Umbilical cord (tissue), 2 donors: ENCODE measurements around the gene DAZAP1. TPM values are rescaled to one million over a fixed set of nuclear protein-coding genes. Genes with fewer than 3 reads are reported as not detected.
"Not testable (repeated sequence)": the region's sequence is repeated elsewhere in the genome, so short reads cannot be mapped to it uniquely, and the experiment has no call there.

Experiments
- DNase-seq: peaks from one replicate; pipeline ENCODE4 v3.0.0-alpha.2; 2015; ENCODE audit warnings: low spot score
- total RNA-seq: library from RNA; depleted of rRNA; stranded (reverse); fragments of >200 nt; gene quantifications from one replicate; pipeline ENCODE4 v1.2.3, GENCODE V29; 2014; ENCODE audit warnings: low replicate concordance; ENCODE audit not compliant: insufficient read depth

Gene DAZAP1
- total RNA-seq, 1 donor from 2014 or later: 30.8 TPM

DNA sequence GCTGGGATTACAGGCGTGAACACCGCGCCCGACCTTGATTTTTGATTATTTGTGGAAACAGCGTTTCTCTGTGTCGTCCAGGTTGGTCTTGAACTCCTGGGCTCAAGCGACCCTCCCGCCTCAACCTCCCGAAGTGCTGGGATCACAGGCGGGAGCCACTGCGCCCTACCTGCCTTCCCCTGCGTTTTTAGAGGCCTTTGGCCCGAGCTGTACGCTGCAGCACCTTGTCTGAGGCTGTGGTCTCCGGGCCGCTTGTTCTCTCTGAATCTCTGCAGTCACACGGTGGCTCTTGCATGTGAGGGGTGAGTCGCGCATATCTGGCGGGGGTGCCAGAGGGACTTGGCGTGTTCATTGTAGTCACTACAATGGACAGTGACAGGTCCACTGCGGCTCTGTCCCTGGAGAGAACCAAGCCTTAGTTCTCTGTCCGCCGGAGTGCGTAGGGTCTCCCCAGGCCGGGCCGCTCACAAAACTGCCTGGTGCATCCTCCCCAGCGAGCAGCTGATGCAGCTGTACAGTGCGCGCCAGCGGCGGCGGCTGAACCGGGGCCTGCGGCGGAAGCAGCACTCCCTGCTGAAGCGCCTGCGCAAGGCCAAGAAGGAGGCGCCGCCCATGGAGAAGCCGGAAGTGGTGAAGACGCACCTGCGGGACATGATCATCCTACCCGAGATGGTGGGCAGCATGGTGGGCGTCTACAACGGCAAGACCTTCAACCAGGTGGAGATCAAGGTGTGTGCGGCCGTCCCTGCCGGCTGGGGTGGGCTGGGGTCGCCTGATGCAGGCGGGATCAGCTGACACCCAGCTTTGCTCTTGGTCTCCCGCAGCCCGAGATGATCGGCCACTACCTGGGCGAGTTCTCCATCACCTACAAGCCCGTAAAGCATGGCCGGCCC, 32.4 kb downstream of the DAZAP1 start:
- not testable (repeated sequence) for DNase-seq

DNA sequence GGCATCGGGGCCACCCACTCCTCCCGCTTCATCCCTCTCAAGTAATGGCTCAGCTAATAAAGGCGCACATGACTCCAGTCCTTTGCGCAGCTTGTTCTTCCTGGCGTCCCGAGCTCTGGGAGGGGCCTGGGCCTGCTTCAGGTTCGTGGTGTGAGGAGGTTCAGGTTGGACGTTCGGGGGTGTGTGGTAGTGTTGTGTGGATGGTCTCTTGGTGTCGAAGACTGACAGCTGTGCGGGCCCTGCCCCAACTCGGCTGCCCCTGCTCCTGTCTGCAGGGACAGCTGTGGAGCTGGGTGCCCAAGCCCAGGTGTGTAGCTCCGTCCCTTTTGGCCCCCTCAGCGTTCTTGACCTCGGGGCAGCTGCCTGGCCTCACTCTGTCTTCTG, 33.0 kb downstream of the DAZAP1 start:
- DNase-seq: no peak

DNA sequence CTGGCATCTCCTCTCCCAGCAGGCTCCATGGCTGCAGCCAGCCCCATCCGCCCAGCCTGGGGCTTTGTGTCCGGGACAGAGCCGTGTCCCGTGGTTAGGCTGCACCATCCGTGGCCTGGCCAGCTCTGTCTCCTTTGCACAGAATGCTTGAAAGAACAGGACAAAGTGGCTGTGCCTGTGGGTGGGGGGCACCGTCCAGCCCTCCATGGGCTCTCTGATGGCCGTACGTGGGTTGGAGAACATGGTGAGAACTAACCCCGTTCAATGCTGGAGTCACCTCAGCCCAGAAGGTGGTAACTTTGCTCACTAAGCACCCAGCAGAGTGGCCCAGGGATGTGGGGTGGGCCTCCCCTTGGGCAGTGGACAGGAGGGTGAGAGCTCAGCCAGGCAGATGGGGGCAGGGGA, 33.6 kb downstream of the DAZAP1 start:
- DNase-seq: no peak

DNA sequence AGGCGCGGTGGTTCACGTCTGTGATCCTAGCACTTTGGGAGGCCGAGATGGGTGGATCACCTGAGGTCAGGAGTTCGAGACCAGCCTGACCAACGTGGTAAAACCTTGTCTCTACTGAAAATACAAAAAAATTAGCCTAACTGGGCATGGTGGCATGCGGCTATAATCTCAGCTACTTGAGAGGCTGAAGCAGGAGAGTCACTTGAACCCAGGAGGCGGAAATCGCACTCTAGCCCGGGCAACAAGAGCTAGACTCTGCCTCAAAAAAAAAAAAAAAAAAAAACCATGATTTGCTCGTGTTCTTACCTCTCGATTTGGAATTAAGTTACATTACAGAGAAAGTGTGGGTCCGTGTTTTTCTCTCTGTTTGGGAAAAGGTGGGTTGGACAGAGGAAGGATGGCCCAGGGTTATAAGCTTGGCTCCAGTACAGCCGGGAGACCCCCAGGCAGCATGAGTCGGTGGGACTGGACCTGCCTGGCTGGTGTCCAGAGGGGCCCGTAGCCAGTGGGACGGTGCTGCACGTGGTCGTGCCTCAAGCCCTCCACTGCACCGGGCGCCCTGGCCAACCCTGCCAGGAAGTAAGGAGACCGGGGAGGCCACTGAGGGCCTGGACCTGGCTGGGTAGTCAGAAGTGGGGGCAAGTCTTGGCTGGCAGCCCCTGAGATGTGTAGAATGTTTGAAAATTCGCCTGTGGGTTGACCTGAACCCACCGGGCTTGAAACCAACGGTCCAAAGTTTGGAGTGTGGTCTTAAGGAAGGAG, 34.5 kb downstream of the DAZAP1 start:
- DNase-seq: no peak

DNA sequence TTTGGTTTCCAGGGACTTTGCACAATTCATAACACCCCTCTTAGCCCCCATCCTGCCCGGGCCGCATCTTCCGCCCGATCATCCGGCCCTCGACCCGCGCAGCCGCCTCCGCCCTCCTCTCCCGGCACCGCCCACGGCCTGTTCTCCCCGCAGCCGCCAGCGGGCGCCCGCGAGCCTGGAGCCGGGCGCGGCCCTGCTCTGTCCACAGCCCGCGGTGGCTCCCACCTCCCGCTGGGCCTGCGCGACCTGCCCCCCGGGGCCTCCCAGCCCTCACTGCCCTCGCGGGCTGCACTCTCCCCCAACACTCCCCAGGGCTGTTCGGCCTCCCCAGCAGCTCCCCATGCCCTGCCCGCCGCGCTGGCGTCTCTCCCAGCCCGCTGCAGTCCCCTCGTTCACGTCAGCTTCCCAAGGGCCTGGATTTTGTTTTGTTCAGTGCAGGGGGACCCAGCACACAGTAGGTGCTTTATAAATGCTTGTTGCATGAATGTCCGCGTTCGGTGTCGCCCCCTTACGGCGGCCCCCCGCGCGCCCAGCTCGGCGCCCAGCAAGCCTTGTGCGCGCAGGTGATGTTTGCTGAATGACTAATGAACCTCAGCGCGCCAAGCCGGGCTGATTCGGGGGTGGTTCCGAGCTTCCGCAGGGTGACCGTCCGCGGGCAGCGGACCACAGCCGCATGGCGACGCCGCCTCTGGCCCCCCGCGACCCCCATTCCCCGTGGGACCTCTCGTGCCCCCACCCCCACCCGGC, 38.0 kb downstream of the DAZAP1 start:
- DNase-seq: peak; percentile 75

DNA sequence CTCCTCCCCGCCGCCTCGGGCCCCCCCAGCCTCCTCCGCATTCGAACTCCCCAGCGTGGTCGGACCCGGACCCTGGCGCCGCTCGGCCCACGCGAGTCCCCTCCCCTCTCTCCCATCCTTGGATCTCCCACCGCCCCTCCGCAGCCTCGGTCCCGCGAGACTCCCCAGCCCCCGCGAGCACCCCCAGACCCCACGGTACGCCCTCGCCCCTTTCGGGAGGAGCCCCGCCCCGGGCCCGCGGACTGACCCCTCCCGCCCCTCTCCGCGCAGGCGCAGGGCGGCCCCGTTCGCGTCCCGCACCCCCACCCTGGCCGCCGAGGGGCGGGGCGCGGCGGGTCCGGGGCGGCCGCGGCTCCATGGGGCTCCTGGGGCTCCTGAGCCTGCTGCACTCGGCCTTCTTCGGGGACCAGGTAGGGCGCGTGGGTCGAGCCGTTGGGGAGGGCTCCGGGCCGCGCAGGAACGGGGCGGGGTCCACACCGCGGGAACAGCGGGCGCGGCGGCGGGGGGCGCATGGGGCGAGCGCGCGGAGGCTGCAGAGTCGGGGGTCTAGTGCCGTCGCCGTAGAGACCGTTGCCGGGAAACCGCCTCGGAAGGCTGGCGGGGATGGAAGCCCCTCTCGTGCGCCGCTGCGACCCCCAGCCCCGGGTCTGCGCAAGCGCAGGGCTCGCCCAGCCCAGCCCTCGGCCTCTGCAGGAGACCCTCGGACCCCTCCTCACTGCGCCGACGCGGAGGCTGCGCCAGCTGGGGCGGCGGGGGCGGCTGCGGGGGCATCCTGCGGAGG, 38.7 kb downstream of the DAZAP1 start:
- DNase-seq: peak; percentile 56

DNA sequence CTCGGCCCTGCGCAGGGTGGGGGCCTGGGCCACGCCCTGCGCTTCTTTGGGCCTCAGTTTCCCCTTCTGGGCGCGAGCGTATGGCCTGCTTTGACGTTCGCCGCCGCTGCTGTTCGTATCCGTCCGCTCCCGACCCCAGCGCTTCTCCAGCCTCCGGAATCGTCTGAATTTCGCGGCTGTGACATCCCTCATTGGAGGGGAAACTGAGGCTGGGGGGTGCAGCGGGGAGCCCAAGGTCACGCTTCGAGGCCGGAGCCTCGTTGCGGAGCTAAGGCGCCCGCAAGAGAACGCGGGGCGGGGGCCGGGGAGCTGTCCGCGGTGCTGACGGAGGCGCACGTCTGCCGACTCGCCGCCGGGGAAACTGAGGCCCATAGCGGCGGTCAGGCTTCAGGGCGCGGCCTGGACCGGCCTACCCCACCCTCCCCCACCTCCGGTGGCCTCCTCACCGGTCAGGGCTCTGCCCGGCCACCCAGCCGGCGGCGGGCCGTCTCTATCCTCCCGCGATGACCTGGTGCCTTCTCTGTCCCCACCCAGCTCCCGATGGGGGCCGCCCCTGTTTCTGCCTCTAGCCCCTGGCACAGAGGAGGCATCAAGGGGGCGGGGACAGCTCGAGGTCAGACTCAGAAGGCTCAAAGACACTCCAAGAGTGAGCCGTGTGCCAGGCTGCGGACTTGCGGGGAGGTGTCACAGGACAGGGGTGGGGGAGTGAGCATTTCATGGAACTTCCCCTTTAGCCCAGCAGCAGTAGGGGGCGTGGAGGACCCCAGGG, 39.5 kb downstream of the DAZAP1 start:
- DNase-seq: no peak

DNA sequence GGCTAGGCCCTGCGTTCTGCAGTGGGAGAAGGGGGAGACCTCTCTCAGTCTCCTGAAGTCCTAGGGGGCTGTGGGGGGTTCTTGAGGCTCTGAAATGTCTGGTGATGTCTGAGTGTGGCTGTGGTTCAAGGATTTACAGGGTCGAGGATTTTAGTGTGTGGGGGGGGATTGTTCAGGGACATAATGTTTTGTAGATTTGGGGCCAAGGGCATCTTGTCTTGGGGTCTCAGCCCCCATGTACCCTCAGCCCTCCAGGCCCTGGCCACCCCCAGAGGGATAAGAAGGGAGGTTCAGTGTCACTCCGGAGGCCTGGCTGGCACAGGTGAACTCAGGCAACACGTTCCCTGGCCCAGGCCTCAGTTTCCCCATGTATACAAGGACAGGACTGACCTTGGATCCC, 40.1 kb downstream of the DAZAP1 start:
- DNase-seq: no peak

DNA sequence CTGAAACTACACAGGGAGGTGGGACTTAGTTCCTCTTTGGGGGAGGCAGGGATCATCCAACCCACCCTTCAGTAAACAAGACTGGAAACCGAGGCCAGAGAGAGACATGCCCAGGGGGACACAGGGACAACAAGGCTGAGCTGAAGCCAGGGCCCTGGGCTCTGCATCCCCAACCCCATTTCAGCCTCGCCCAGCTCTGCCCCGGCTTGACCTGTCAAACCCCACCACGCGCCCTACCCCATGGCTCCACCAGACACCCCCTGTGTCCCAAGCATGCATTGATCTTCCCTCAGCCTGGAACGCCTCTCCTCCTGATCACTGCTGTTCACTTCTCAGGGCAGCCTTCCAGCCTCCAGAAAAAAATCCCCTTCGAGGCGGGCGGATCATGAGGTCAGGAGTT, 40.6 kb downstream of the DAZAP1 start:
- no peak for DNase-seq

DNA sequence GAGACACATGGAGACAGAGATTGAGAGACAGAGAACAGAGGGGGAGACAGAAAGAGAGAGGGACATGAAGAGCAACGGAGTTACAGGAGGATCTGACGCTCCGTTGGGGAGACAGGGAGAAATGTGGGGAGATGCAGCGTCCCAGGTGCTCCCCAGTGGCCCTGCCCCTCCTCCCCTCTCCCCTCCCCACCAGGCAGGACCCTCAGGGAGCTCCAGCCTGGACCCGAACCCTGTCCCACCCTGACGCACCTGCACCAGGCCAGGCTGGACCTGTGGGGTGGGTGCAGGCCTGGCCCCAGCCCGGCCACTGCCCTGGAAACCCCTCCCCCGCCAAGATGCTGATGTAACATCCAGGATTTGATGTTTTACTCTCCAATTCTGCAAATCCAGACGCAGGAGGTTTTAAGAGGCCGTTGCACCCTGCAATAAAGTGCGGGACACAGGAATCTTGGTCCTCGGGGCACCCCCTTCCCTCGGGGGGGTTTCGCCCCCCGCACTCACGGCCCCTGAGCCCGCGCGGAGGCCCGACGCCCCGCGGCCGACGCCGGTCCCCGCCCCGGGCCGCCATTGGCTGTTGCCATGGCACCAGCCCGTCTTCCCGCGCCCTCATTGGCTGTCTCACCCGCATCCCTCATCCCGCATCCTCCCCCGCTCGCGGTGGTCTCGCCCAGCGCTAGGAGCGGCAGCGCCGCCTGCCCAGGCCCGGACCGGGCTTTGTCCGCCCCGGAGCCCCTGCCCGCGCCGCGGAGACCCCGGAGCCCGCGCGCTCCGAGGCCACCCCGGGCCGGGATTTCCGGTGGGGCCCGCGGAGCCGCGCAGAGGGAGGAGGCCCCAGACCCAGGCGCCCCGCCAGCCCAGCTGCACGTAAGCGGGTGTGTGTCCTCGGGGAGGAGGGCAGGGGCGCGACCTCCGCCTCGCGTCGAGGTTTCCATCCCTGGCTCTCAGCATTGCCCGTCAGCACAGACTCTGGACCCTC, 42.4 kb downstream of the DAZAP1 start, which contains the start of gene APC2:
TSS of gene APC2 (plus strand) at position 655 of the 976 bp plus-strand sequence. CDS start 2,881 bp downstream, outside the sequence.
- DNase-seq: peak; percentile 60

DNA sequence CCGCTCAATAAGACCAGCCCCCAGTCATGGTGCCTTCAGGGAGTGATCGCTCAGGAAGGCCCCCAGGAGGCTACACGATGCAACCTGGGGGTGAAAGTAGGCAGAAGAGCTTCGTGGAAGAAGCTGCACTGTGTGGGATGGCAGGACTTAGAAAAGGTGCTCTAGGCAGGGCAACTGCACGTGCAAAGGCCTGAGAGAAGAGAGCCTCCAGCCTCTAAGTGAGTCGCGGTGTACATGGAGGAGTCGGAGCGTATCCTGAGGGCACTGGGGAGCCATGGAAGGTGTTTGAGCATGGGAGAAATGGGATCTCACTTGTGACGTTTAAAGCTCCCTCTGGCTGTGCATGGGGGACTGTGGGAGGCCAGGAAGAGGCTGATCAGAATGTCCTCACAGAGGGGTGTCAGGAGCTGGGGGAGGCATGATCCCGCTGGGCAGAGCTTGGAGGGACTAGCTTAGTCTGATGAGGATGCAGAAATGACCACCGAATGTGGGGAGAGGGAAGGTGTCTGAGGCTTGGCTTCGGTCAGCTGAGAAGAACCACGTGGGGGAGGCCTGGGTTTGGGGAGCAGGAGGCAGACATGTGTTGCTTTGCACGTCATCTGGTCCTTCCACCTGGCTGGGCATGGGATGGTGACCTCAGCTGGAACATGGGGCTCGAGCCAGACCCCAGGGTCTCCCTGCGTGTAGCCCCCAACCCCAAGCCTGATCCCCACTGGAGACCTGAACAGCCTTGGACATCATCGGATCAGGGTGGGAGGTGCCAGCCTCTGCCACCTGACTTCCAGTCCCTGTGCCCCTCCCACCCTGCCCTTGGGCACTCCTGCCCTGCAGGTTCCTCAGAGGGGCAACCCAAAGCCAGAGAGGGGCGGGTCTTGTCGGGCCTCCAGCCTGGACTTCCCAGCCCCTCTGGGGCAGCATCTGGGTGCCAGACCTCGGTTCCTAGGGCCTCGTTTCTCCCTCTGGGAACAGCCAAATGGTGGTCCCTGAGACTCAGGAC, 43.6 kb downstream of the DAZAP1 start:
- no peak for DNase-seq

DNA sequence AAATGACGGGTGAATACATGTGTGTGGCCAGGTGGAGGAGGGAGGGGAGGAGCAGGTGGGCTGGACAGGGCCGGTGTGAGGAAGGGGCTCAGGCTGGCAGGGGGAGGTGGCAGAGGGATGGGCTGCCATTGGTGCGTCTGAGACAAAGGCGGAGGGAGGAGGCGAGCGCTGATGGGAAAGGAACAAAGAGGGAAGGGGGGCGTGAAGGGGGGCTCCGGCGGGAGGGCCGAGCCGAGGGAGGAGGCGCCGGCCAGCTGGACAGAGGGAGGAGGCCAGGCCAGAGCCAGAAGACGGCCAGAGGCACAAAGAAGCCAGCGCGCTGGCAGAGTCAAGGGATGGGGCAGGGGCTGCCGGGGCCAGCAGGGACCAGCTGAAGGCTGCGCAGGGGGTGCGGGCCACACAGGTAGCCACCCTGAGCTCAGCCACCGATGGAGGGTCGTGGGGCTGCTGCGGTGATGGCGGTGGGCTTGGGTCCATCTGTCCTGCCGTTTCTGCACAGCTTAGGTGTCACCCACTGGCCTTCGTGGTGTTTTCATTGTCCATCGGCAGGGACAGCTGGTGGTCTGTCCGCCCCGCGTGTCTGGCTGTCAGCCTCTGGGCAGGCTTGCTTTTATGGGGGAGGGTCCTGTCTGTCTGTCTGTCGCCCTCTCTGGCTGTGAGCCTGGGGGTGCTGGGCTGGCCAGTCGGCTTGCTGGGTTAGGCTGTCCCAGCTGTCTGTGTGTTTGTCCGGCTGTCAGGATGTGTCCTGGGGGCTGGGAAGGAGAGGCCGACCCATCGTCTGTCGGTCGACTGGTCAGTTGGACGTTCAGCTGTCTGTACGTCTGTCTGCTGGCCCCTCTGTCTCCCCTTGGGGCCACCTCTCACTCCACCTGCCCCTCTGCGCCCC, 44.8 kb downstream of the DAZAP1 start:
- no peak for DNase-seq

DNA sequence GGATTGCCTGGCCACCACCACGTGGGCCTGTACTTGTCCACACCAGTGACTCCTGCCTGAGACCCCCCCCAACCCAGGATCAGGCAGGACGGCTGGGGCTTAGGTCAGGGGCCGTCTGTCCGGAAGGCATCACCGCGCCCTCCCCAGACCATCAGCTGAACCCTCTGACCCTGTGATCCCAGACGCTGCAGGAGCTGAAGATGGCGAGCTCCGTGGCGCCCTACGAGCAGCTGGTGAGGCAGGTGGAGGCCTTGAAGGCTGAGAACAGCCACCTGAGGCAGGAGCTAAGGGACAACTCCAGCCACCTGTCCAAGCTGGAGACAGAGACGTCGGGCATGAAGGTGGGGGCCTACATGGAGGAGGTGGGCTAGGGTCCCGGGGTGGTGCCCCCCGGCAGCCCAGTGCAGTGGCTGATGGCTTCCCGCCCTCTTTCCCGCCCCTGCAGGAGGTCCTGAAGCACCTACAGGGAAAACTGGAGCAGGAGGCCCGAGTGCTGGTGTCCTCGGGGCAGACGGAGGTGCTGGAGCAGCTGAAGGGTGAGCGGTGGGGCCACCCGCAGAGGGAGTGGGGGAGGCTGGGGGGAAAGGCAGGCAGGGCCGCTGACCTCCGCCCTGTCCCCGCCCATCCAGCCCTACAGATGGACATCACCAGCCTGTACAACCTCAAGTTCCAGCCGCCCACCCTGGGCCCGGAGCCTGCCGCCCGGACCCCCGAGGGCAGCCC, 45.6 kb downstream of the DAZAP1 start:
- DNase-seq: no peak

DNA sequence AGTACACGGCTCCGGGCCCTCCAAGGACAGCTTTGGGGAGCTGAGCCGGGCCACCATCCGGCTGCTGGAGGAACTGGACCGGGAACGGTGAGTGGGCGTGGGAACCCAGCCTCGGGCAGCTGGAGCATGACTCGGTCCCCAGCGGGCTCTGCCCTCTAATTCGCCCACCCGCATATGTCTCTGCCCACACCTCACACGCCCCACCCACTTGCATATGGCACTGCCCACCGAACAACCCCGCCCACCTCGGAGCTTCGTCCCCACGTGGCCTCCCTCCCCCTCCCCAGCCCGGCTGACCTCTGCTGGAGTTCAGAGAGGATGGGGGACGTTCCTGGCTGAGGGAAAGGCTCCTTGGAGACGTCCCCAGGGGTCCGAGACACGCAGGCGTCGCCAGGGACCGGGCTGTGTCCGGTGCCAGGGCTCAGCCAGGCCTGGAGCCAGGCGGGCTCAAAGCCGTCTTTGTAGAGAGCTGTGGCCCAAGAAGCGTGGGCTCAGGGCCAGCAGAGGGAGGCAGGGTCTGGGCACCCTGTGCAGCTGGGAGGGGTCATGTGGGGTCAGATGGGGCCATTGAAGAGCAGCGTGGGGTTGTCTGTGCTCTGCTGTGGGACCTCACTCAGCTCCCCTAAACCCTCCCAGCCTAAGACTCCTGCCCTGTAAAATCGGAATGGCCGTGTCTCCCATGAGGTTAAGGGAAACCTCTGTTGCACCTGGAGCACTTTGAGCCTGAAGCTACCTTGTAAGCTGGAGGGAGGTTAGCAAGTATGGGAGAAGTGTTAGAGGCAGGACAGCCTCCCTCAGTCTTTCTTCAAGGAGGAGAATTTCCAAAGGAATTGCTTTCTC, 46.4 kb downstream of the DAZAP1 start:
- DNase-seq: no peak

DNA sequence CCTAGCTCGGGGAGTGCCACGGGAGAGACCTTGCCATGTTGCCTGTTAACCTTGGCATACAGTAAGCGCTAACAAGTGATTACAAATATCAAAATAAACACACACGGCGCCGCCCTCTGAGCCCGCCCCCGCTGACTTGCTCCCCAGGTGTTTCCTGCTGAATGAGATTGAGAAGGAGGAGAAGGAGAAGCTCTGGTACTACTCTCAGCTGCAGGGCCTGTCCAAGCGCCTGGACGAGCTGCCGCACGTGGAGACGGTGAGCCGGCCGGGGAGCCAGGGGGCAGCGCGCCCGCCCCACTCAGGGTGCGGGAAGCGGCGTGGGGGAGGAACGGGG, 47.6 kb downstream of the DAZAP1 start:
- DNase-seq: no peak
